Spleen (tissue), 7 donors: Measurements from ENCODE around the gene SYCE1L.

Experiments used
- POLR2A ChIP-seq, 3 donors: fragments of 450-650 bp; IDR thresholded peaks; one replicate each; pipeline ENCODE4 v1.5.1; 2017; ENCODE audit warnings: antibody characterized with exemption in 3 of 3, mild to moderate bottlenecking in 1 of 3
- TF ChIP-seq, protein P1 (sequence below), 11 experiments: fragments of 200-600 bp in 7 of 11; fragments of 450-650 bp in 4 of 11; sonication (generic) in 4 of 11; IDR thresholded peaks in 8 of 11; conservative IDR thresholded peaks in 3 of 11; 1 replicate in 7 of 11; 2 replicates in 4 of 11; pipeline versions ENCODE4 v1.4.0 to v1.8.0; 2016 to 2021; ENCODE audit warnings: antibody characterized with exemption in 11 of 11, inconsistent platforms in 4 of 11, mild to moderate bottlenecking in 1 of 11
- donor health status: DM: no; HTN: no; CAD: no; lungs with moderate emphysema.
- donor health status: DM: no; HTN: no; CAD: no.
- donor health status: DM: no; HTN: no; CAD: no.

- TF ChIP-seq, protein P1, sequence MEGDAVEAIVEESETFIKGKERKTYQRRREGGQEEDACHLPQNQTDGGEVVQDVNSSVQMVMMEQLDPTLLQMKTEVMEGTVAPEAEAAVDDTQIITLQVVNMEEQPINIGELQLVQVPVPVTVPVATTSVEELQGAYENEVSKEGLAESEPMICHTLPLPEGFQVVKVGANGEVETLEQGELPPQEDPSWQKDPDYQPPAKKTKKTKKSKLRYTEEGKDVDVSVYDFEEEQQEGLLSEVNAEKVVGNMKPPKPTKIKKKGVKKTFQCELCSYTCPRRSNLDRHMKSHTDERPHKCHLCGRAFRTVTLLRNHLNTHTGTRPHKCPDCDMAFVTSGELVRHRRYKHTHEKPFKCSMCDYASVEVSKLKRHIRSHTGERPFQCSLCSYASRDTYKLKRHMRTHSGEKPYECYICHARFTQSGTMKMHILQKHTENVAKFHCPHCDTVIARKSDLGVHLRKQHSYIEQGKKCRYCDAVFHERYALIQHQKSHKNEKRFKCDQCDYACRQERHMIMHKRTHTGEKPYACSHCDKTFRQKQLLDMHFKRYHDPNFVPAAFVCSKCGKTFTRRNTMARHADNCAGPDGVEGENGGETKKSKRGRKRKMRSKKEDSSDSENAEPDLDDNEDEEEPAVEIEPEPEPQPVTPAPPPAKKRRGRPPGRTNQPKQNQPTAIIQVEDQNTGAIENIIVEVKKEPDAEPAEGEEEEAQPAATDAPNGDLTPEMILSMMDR (IDR thresholded peaks at IDR 0.05 in 8 of 11, conservative IDR thresholded peaks at IDR 0.05 in 3 of 11), result no peak
- TF ChIP-seq POLR2A (IDR thresholded peaks at IDR 0.05), result no peak
Measured at GRCh38 chr16:77194295-77195231, 4.6 kb upstream of the SYCE1L start.
